ENCODE measurements around the gene MTCH1. TPM values are rescaled to one million over a fixed set of nuclear protein-coding genes. Genes with fewer than 3 reads are reported as not detected.

Gene MTCH1
- total and polyA plus RNA-seq, 9 donors: 104 to 140 (median 119) TPM

GRCh38 chr6:36927691-36928546 lies 58.1 kb downstream of the MTCH1 start:
- H3K27me3 ChIP-seq (ENCODE audit: control insufficient read depth, insufficient read depth, low read length): no peaks in the 10 kb centered on the region
- WGBS (ENCODE audit: insufficient coverage): 33% methylated on average over 8 of the region's 13 CpGs
- H3K27ac ChIP-seq (ENCODE audit: low read length): peak overlapping the region; percentile 87
- peaks cover 24% of the 10 kb centered on the region for H3K36me3 ChIP-seq (ENCODE audit: control insufficient read depth, insufficient read depth, low read length)
- no peak overlapping the region for H3K4me3 ChIP-seq (ENCODE audit: low read length)
- H3K4me1 ChIP-seq (ENCODE audit: control insufficient read depth, insufficient read depth, low read length): peaks cover 46% of the 10 kb centered on the region
- H3K9me3 ChIP-seq (replicated peaks; ENCODE audit: control insufficient read depth, low read depth, low read length): no peaks in the 10 kb centered on the region
- DNase-seq: peak; percentile 82

GRCh38 chr6:36926708-36927513 lies 59.1 kb downstream of the MTCH1 start:
- DNase-seq: peak; percentile 74
- Histone ChIP-seq H3K27me3 (ENCODE audit: control insufficient read depth, insufficient read depth, low read length) (no peaks in the 10 kb centered on the region), H3K4me1 (ENCODE audit: control insufficient read depth, insufficient read depth, low read length) (peaks cover 46% of the 10 kb centered on the region), H3K27ac (ENCODE audit: low read length) (peak overlapping the region; percentile 87), H3K9me3 (replicated peaks; ENCODE audit: control insufficient read depth, low read depth, low read length) (no peaks in the 10 kb centered on the region), H3K4me3 (ENCODE audit: low read length) (no peak overlapping the region), H3K36me3 (ENCODE audit: control insufficient read depth, insufficient read depth, low read length) (peaks cover 30% of the 10 kb centered on the region)
- 25% methylated on average over 4 of the region's 10 CpGs for WGBS (ENCODE audit: insufficient coverage)

DNA sequence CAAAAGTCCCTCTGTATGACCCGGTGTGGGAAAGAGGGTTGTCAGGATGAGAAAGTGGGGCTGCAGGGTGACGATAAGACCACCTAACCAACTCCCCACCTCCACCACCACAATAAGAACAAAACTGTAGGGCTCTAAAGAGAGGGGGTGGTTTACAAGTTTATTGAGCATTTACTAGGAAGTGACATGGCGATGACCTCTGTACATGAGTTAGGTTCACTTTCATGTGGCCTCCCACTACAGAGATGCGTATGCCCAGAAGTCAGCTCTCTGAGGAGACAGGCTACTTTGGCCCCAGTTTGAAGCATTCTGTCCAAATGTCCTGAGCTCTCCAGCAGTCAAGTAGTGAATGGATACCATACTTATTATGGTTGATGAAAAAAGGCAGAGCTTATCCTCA lies 60.2 kb downstream of the MTCH1 start:
- Histone ChIP-seq H3K4me1 (ENCODE audit: control insufficient read depth, insufficient read depth, low read length) (peaks cover 49% of the 10 kb centered on the region), H3K36me3 (ENCODE audit: control insufficient read depth, insufficient read depth, low read length) (peaks cover 40% of the 10 kb centered on the region), H3K27ac (ENCODE audit: low read length) (peak overlapping the region; percentile 31), H3K9me3 (replicated peaks; ENCODE audit: control insufficient read depth, low read depth, low read length) (no peaks in the 10 kb centered on the region), H3K27me3 (ENCODE audit: control insufficient read depth, insufficient read depth, low read length) (no peaks in the 10 kb centered on the region), H3K4me3 (ENCODE audit: low read length) (no peak overlapping the region)
- WGBS (ENCODE audit: insufficient coverage): no CpG with 5 or more reads among the region's 4 CpGs
- no peak for DNase-seq

DNA sequence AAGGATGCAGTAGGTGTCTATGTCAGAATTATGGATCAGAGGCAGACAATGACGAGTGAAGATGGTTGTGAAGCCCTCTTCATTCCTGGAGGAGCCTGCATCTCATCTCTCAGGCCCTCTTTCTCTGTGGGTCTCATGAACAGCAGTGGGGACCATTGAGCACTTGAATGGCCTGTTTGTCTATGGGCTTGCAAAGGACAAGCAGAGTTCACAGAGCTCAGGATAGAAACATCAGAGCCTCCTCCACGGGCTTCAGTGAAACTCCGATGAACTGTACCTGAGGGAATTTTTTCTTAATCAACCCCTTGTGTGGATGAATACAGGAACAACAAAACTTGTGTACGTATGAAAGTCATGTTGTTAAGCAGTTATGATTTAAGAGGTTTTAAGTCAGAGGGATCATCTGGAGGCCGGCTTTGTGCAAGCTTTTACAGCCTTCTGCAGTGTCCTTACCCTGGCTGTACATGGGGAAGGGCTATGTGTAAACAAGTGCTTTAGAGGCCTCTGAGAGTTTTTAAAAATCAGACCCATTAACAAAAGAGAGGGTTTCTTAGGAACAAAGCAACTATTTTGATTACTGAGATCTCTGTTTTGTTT lies 61.1 kb downstream of the MTCH1 start:
- H3K36me3 ChIP-seq (ENCODE audit: control insufficient read depth, insufficient read depth, low read length): peaks cover 49% of the 10 kb centered on the region
- WGBS (ENCODE audit: insufficient coverage): 32% methylated on average over 4 of the region's 5 CpGs

GRCh38 chr6:36924131-36924530 lies 61.9 kb downstream of the MTCH1 start:
- no peaks in the 10 kb centered on the region for H3K9me3 ChIP-seq (replicated peaks; ENCODE audit: control insufficient read depth, low read depth, low read length)
- H3K27ac ChIP-seq (ENCODE audit: low read length): peak overlapping the region; percentile 51
- H3K27me3 ChIP-seq (ENCODE audit: control insufficient read depth, insufficient read depth, low read length): no peaks in the 10 kb centered on the region
- DNase-seq: peak; percentile 55
- WGBS (ENCODE audit: insufficient coverage): 47% methylated on average over 2 of the region's 4 CpGs
- H3K36me3 ChIP-seq (ENCODE audit: control insufficient read depth, insufficient read depth, low read length): peaks cover 54% of the 10 kb centered on the region
- H3K4me3 ChIP-seq (ENCODE audit: low read length): no peak overlapping the region
- peaks cover 47% of the 10 kb centered on the region for H3K4me1 ChIP-seq (ENCODE audit: control insufficient read depth, insufficient read depth, low read length)

More for the DNA sequence above, 61.1 kb downstream of the MTCH1 start:
- H3K4me1 ChIP-seq (ENCODE audit: control insufficient read depth, insufficient read depth, low read length): peaks cover 50% of the 10 kb centered on the region
- H3K27me3 ChIP-seq (ENCODE audit: control insufficient read depth, insufficient read depth, low read length): no peaks in the 10 kb centered on the region
- peak; percentile 40 for DNase-seq
- no peak overlapping the region for H3K4me3 ChIP-seq (ENCODE audit: low read length)
- H3K27ac ChIP-seq (ENCODE audit: low read length): peak overlapping the region; percentile 51
- no peaks in the 10 kb centered on the region for H3K9me3 ChIP-seq (replicated peaks; ENCODE audit: control insufficient read depth, low read depth, low read length)

DNA sequence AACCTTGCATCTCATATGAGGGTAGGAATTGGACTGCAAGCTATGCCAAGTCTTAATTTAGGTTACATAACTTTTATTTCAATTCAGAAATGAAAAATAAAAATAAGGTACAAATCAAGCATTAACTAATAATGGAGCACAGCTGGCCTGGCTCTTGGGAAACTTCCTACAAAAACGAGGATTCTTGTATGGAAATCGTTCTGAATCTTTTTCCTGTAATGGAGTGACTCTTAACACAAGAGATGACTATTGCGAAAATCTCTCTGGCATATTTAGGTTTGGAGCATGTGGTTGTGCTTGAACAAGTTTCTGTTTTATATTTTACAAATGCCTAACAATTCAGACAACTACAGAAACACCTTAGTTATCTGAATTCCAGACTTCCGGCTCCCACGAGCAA lies 65.5 kb downstream of the MTCH1 start:
- WGBS (ENCODE audit: insufficient coverage): no CpG with 5 or more reads among the region's 5 CpGs
- H3K36me3 ChIP-seq (ENCODE audit: control insufficient read depth, insufficient read depth, low read length): peaks cover 71% of the 10 kb centered on the region
- H3K27me3 ChIP-seq (ENCODE audit: control insufficient read depth, insufficient read depth, low read length): no peaks in the 10 kb centered on the region
- no peaks in the 10 kb centered on the region for H3K9me3 ChIP-seq (replicated peaks; ENCODE audit: control insufficient read depth, low read depth, low read length)
- peak overlapping the region; percentile 69 for H3K27ac ChIP-seq (ENCODE audit: low read length)
- DNase-seq: peak; percentile 79
- peaks cover 35% of the 10 kb centered on the region for H3K4me1 ChIP-seq (ENCODE audit: control insufficient read depth, insufficient read depth, low read length)
- no peak overlapping the region for H3K4me3 ChIP-seq (ENCODE audit: low read length)

GRCh38 chr6:36920049-36920448 lies 65.9 kb downstream of the MTCH1 start:
- peak overlapping the region; percentile 69 for H3K27ac ChIP-seq (ENCODE audit: low read length)
- DNase-seq: no peak
- 70% methylated on average over 2 of the region's 4 CpGs for WGBS (ENCODE audit: insufficient coverage)
- peaks cover 74% of the 10 kb centered on the region for H3K36me3 ChIP-seq (ENCODE audit: control insufficient read depth, insufficient read depth, low read length)
- H3K9me3 ChIP-seq (replicated peaks; ENCODE audit: control insufficient read depth, low read depth, low read length): no peaks in the 10 kb centered on the region
- no peaks in the 10 kb centered on the region for H3K27me3 ChIP-seq (ENCODE audit: control insufficient read depth, insufficient read depth, low read length)
- no peak overlapping the region for H3K4me3 ChIP-seq (ENCODE audit: low read length)
- peaks cover 35% of the 10 kb centered on the region for H3K4me1 ChIP-seq (ENCODE audit: control insufficient read depth, insufficient read depth, low read length)

Other genes with a start within 250 kb of the MTCH1 start
- 4.9 TPM for gene CPNE5, start 146.8 kb downstream of the MTCH1 start, total RNA-seq
- gene CPNE5, start 146.8 kb downstream of the MTCH1 start, polyA plus RNA-seq (ENCODE audit: insufficient read depth in 1 of 8, insufficient read length in 8 of 8, low replicate concordance in 1 of 8): 10 to 100 TPM in 3 of 8 donors, 1 to 10 TPM in 5; 6.9 to 17.8 (median 8.8) TPM
- gene PPIL1, start 111.4 kb downstream of the MTCH1 start, total RNA-seq: 24.8 TPM
- 10 to 100 TPM; 28.6 to 39.9 (median 34.0) TPM for gene PPIL1, start 111.4 kb downstream of the MTCH1 start, polyA plus RNA-seq (ENCODE audit: insufficient read depth in 1 of 8, insufficient read length in 8 of 8, low replicate concordance in 1 of 8)
- 35.5 TPM for gene C6orf89, start 100.2 kb downstream of the MTCH1 start, total RNA-seq
- 10 to 100 TPM; 26.7 to 36.2 (median 32.0) TPM for gene C6orf89, start 100.2 kb downstream of the MTCH1 start, polyA plus RNA-seq (ENCODE audit: insufficient read depth in 1 of 8, insufficient read length in 8 of 8, low replicate concordance in 1 of 8)
- gene PI16, start 31.5 kb downstream of the MTCH1 start, total RNA-seq: 65.7 TPM
- 10 to 100 TPM in 6 of 8 donors, 1 to 10 TPM in 2; 5.9 to 68.6 (median 22.9) TPM for gene PI16, start 31.5 kb downstream of the MTCH1 start, polyA plus RNA-seq (ENCODE audit: insufficient read depth in 1 of 8, insufficient read length in 8 of 8, low replicate concordance in 1 of 8)
- 4.1 TPM for gene FGD2, start 19.5 kb upstream of the MTCH1 start, total RNA-seq
- gene FGD2, start 19.5 kb upstream of the MTCH1 start, polyA plus RNA-seq (ENCODE audit: insufficient read depth in 1 of 8, insufficient read length in 8 of 8, low replicate concordance in 1 of 8): 1 to 10 TPM; 2.6 to 4.6 (median 3.6) TPM
- gene PIM1, start 184.0 kb upstream of the MTCH1 start, total RNA-seq: 8.7 TPM
- 10 to 100 TPM; 15.4 to 32.2 (median 21.7) TPM for gene PIM1, start 184.0 kb upstream of the MTCH1 start, polyA plus RNA-seq (ENCODE audit: insufficient read depth in 1 of 8, insufficient read length in 8 of 8, low replicate concordance in 1 of 8)

Measured in muscle of leg (tissue), 11 donors.